Peyer's patch (tissue), 4 donors: ENCODE measurements around the gene SNRNP25. TPM values are rescaled to one million over a fixed set of nuclear protein-coding genes. Genes with fewer than 3 reads are reported as not detected.
A peak's percentile ranks its signal among the peaks of the same experiment; 100 is the strongest.
"Not testable (repeated sequence)": the region's sequence is repeated elsewhere in the genome, so short reads cannot be mapped to it uniquely, and the experiment has no call there.

Experiments used
- DNase-seq, 3 donors: peaks; one replicate each; pipeline ENCODE4 v3.0.0-alpha.2; 2017 to 2019
- H3K27ac ChIP-seq, 4 donors: fragments of 200-600 bp; sonication (generic); one replicate each; pipeline ENCODE4 v1.5.1; 2016 to 2019
- H3K27me3 ChIP-seq, 2 donors: fragments of 200-600 bp; sonication (generic); one replicate each; pipeline ENCODE4 v1.5.1; 2019
- H3K36me3 ChIP-seq, 3 donors: fragments of 200-600 bp; sonication (generic); one replicate each; pipeline ENCODE4 v1.5.1; 2016 to 2019
- H3K4me1 ChIP-seq, 4 donors: fragments of 200-600 bp; sonication (generic); one replicate each; pipeline ENCODE4 v1.5.1; 2016 to 2019
- H3K4me3 ChIP-seq, 4 donors: fragments of 200-600 bp; sonication (generic); 1 replicate in 3 of 4; 2 replicates in 1 of 4; pipeline ENCODE4 v1.5.1; 2016 to 2019; ENCODE audit warnings: mild to moderate bottlenecking in 1 of 4
- H3K9me3 ChIP-seq, 4 donors: fragments of 200-600 bp; sonication (generic); one replicate each; pipeline ENCODE4 v1.5.1; 2016 to 2019; ENCODE audit warnings: mild to moderate bottlenecking in 1 of 4
- CTCF ChIP-seq, 6 experiments: fragments of 450-650 bp in 4 of 6; fragments of 200-600 bp in 2 of 6; sonication (generic) in 1 of 6; IDR thresholded peaks; one replicate each; pipeline ENCODE4 v1.5.1; 2017 to 2019; ENCODE audit warnings: antibody characterized with exemption in 6 of 6, mild to moderate bottlenecking in 3 of 6, moderate library complexity in 1 of 6
- POLR2A ChIP-seq, 2 donors: fragments of 450-650 bp; IDR thresholded peaks; one replicate each; pipeline ENCODE4 v1.5.1; 2017; ENCODE audit warnings: antibody characterized with exemption in 2 of 2, mild to moderate bottlenecking in 2 of 2, moderate library complexity in 2 of 2
- total RNA-seq, 4 donors: library from RNA; depleted of rRNA; stranded (reverse); fragments of >200 nt; gene quantifications; one replicate each; pipeline ENCODE4 v1.1.0, GENCODE V29; 2016

The SNRNP25 gene
- total RNA-seq, 4 donors from 2014 or later = 8.7 to 17.6 (median 14.4) TPM

GRCh38 chr16:37511-37910, 16.1 kb upstream of the SNRNP25 start:
- no peaks in the 10 kb centered on the region for H3K27me3 ChIP-seq
- no peak for TF ChIP-seq CTCF (IDR thresholded peaks at IDR 0.05)
- TF ChIP-seq POLR2A (IDR thresholded peaks at IDR 0.05) = no peak
- no peaks in the 10 kb centered on the region for H3K36me3 ChIP-seq
- no peak overlapping the region for H3K4me3 ChIP-seq
- peaks cover 0 to 30% (median 11%) of the 10 kb centered on the region in 4 donors for H3K4me1 ChIP-seq
- H3K27ac ChIP-seq = peak overlapping the region in 2 of 4 donors; percentile 25 to 87
- no peaks in the 10 kb centered on the region for H3K9me3 ChIP-seq
- DNase-seq = peak in 2 of 3 donors; percentile 70 to 74

GRCh38 chr16:38206-38605, 15.4 kb upstream of the SNRNP25 start:
- peaks cover 0 to 30% (median 11%) of the 10 kb centered on the region in 4 donors for H3K4me1 ChIP-seq
- not testable (repeated sequence) for H3K36me3 ChIP-seq, DNase-seq, H3K9me3 ChIP-seq, H3K4me3 ChIP-seq, H3K27me3 ChIP-seq
- peak overlapping the region in 2 of 4 donors; percentile 25 to 87 for H3K27ac ChIP-seq

- peak; percentile 59 to 93 (median 90) for DNase-seq
- no peaks in the 10 kb centered on the region for H3K9me3 ChIP-seq
- peaks cover 0 to 30% (median 11%) of the 10 kb centered on the region in 4 donors for H3K4me1 ChIP-seq
- peak overlapping the region in 3 of 4 donors; percentile 18 to 87 (median 85) for H3K27ac ChIP-seq
- no peaks in the 10 kb centered on the region for H3K36me3 ChIP-seq
- TF ChIP-seq POLR2A (IDR thresholded peaks at IDR 0.05) (no peak), CTCF (IDR thresholded peaks at IDR 0.05) (no peak)
- H3K4me3 ChIP-seq = no peak overlapping the region
- H3K27me3 ChIP-seq = no peaks in the 10 kb centered on the region
Measured at GRCh38 chr16:38941-39892, 14.4 kb upstream of the SNRNP25 start.

- peaks cover 0 to 5% (median 0%) of the 10 kb centered on the region in 3 donors for H3K36me3 ChIP-seq
- no peaks in the 10 kb centered on the region for H3K9me3 ChIP-seq
- H3K27ac ChIP-seq = no peak overlapping the region
- no peaks in the 10 kb centered on the region for H3K27me3 ChIP-seq
- no peak for DNase-seq
- H3K4me3 ChIP-seq = no peak overlapping the region
- no peak for TF ChIP-seq CTCF (IDR thresholded peaks at IDR 0.05)
- TF ChIP-seq POLR2A (IDR thresholded peaks at IDR 0.05) = no peak
- H3K4me1 ChIP-seq = peaks cover 0 to 21% (median 7%) of the 10 kb centered on the region in 4 donors
Measured at GRCh38 chr16:41439-42068, 12.1 kb upstream of the SNRNP25 start.

- Histone ChIP-seq H3K27me3 (no peaks in the 10 kb centered on the region), H3K27ac (no peak overlapping the region), H3K4me3 (no peak overlapping the region), H3K36me3 (peaks cover 0 to 8% (median 0%) of the 10 kb centered on the region in 3 donors), H3K4me1 (peaks cover 0 to 17% (median 7%) of the 10 kb centered on the region in 4 donors), H3K9me3 (no peaks in the 10 kb centered on the region)
- DNase-seq = no peak
- no peak for TF ChIP-seq CTCF (IDR thresholded peaks at IDR 0.05)
- TF ChIP-seq POLR2A (IDR thresholded peaks at IDR 0.05) = no peak
Measured at GRCh38 chr16:42069-42457, 11.6 kb upstream of the SNRNP25 start.

GRCh38 chr16:42691-43090, 10.9 kb upstream of the SNRNP25 start:
- no peaks in the 10 kb centered on the region for H3K27me3 ChIP-seq
- TF ChIP-seq CTCF (IDR thresholded peaks at IDR 0.05) = no peak
- no peak for TF ChIP-seq POLR2A (IDR thresholded peaks at IDR 0.05)
- H3K4me3 ChIP-seq = no peak overlapping the region
- no peak overlapping the region for H3K27ac ChIP-seq
- H3K4me1 ChIP-seq = peaks cover 0 to 16% (median 7%) of the 10 kb centered on the region in 4 donors
- DNase-seq = no peak
- H3K36me3 ChIP-seq = peaks cover 0 to 12% (median 0%) of the 10 kb centered on the region in 3 donors
- H3K9me3 ChIP-seq = no peaks in the 10 kb centered on the region
